ENCODE data around the gene ARPC5.

Gene ARPC5

GRCh38 chr1:183676586-183677189, 41.1 kb upstream of the ARPC5 start:
- no peaks in the 10 kb centered on the region for H3K36me3 ChIP-seq (ENCODE audit: insufficient read depth)
- H3K79me2 ChIP-seq (ENCODE audit: insufficient read depth, low read depth): no peaks in the 10 kb centered on the region
- no peak overlapping the region for H3K4me3 ChIP-seq (IDR thresholded peaks at IDR 0.05; ENCODE audit: insufficient read depth, low read depth, low read length)
- H4K20me1 ChIP-seq (ENCODE audit: insufficient read depth): no peaks in the 10 kb centered on the region
- no peaks in the 10 kb centered on the region for H3K27me3 ChIP-seq (ENCODE audit: insufficient read depth, low read depth)
- no peak overlapping the region for H3K4me2 ChIP-seq
- TF ChIP-seq CTCF (conservative IDR thresholded peaks at IDR 0.05; ENCODE audit: low read depth, low read length): no peak
- no peak overlapping the region for H3K27ac ChIP-seq
- H3K9ac ChIP-seq: no peak overlapping the region
- no peaks in the 10 kb centered on the region for H3K4me1 ChIP-seq (ENCODE audit: low read depth, poor library complexity, severe bottlenecking)
- H2AFZ ChIP-seq (ENCODE audit: low read depth): no peak overlapping the region

- Histone ChIP-seq H3K4me1 (ENCODE audit: low read depth, poor library complexity, severe bottlenecking) (no peaks in the 10 kb centered on the region), H3K4me3 (IDR thresholded peaks at IDR 0.05; ENCODE audit: insufficient read depth, low read depth, low read length) (no peak overlapping the region), H3K27ac (no peak overlapping the region), H3K4me2 (no peak overlapping the region), H3K36me3 (ENCODE audit: insufficient read depth) (no peaks in the 10 kb centered on the region), H3K79me2 (ENCODE audit: insufficient read depth, low read depth) (no peaks in the 10 kb centered on the region), H2AFZ (ENCODE audit: low read depth) (no peak overlapping the region), H3K27me3 (ENCODE audit: insufficient read depth, low read depth) (no peaks in the 10 kb centered on the region), H3K9ac (no peak overlapping the region), H4K20me1 (ENCODE audit: insufficient read depth) (no peaks in the 10 kb centered on the region)
- no peak for TF ChIP-seq CTCF (conservative IDR thresholded peaks at IDR 0.05; ENCODE audit: low read depth, low read length)
These were observed 40.5 kb upstream of the ARPC5 start for GRCh38 chr1:183675883-183676585.

- Histone ChIP-seq H3K79me2 (ENCODE audit: insufficient read depth, low read depth) (no peaks in the 10 kb centered on the region), H3K4me3 (IDR thresholded peaks at IDR 0.05; ENCODE audit: insufficient read depth, low read depth, low read length) (no peak overlapping the region), H3K27ac (no peak overlapping the region), H3K4me1 (ENCODE audit: low read depth, poor library complexity, severe bottlenecking) (no peaks in the 10 kb centered on the region), H4K20me1 (ENCODE audit: insufficient read depth) (no peaks in the 10 kb centered on the region), H3K36me3 (ENCODE audit: insufficient read depth) (no peaks in the 10 kb centered on the region), H3K9ac (no peak overlapping the region), H3K4me2 (no peak overlapping the region), H2AFZ (ENCODE audit: low read depth) (no peak overlapping the region), H3K27me3 (ENCODE audit: insufficient read depth, low read depth) (no peaks in the 10 kb centered on the region)
- no peak for TF ChIP-seq CTCF (conservative IDR thresholded peaks at IDR 0.05; ENCODE audit: low read depth, low read length)
These were observed 39.8 kb upstream of the ARPC5 start for GRCh38 chr1:183675381-183675780.

- Histone ChIP-seq H3K27me3 (ENCODE audit: insufficient read depth, low read depth) (no peaks in the 10 kb centered on the region), H2AFZ (ENCODE audit: low read depth) (no peak overlapping the region), H3K4me1 (ENCODE audit: low read depth, poor library complexity, severe bottlenecking) (no peaks in the 10 kb centered on the region), H3K79me2 (ENCODE audit: insufficient read depth, low read depth) (no peaks in the 10 kb centered on the region), H4K20me1 (ENCODE audit: insufficient read depth) (no peaks in the 10 kb centered on the region), H3K4me2 (no peak overlapping the region), H3K9ac (no peak overlapping the region), H3K4me3 (IDR thresholded peaks at IDR 0.05; ENCODE audit: insufficient read depth, low read depth, low read length) (no peak overlapping the region), H3K27ac (no peak overlapping the region), H3K36me3 (ENCODE audit: insufficient read depth) (no peaks in the 10 kb centered on the region)
- no peak for TF ChIP-seq CTCF (conservative IDR thresholded peaks at IDR 0.05; ENCODE audit: low read depth, low read length)
These were observed 39.3 kb upstream of the ARPC5 start for GRCh38 chr1:183674886-183675285.

Data from KMS-11 (cell line).